OCI-LY3 (cell line): ENCODE data around the gene ZBTB7C.

Experiments used
- CTCF ChIP-seq: fragments of 200-600, 300-600 bp; sonication (generic); IDR thresholded peaks from 2 replicates; pipeline ENCODE4 v1.5.1; 2014; ENCODE audit warnings: antibody characterized with exemption, low read length, low read depth
- EZH2phosphoT487 ChIP-seq: fragments of 200-600 bp; shearing (Covaris generic); IDR thresholded peaks from 2 replicates; pipeline ENCODE4 v1.6.1; 2018; ENCODE audit warnings: antibody characterized with exemption, mixed run types, low read depth

DNA sequence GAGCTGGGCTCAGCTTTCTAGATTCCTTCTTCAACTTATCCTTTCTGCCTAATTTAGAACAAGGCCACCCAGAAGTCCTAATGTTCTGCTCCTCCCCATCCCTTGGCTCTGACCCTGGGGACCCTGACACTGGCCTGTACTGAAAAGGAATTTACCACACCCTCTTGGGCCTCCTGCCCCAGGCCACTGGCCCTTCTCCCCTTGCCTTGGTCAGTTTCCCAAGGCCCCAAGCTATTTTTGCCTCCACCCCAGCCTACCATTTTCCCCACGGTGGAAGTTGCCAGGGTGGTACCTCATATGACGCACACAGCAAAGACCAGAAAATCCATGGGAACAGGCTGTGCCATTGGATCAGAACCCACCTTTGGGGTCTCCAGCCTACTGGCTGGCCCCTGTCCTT lies 72.1 kb downstream of the ZBTB7C start:
- TF ChIP-seq EZH2phosphoT487 (no peak), CTCF (no peak)
